SK-N-SH treated with all-trans-retinoic acid at 6 μM for 48 hours (cell line): ENCODE data around the gene A2M.

Experiments
- ATAC-seq: fragments of 200-7000 bp; cut with Tn5 transposase; 3 replicates; pipeline ENCODE4 v1.9.1; 2020; ENCODE audit warnings: mild to moderate bottlenecking, moderate library complexity
- ARNTL ChIP-seq: fragments of 450-650 bp; formaldehyde crosslinking; IDR thresholded peaks from 2 replicates; pipeline ENCODE4 v1.5.0; 2020; ENCODE audit warnings: low read depth, mild to moderate bottlenecking, moderate library complexity, borderline replicate concordance
- BACH2 ChIP-seq: fragments of 250-450 bp; sonication (Bioruptor Pico); IDR thresholded peaks from 2 replicates; pipeline ENCODE4 v1.9.0; 2021; ENCODE audit warnings: mild to moderate bottlenecking, borderline replicate concordance
- CSDC2 ChIP-seq: fragments of 250-450 bp; sonication (Bioruptor Pico); IDR thresholded peaks from 2 replicates; pipeline ENCODE4 v1.5.0; 2020; ENCODE audit warnings: mild to moderate bottlenecking, moderate library complexity
- CSRNP3 ChIP-seq: fragments of 250-450 bp; sonication (Bioruptor Pico); IDR thresholded peaks from 2 replicates; pipeline ENCODE4 v1.5.1; 2021; ENCODE audit warnings: mild to moderate bottlenecking, moderate library complexity
- ESRRG ChIP-seq: fragments of 250-450 bp; sonication (Bioruptor Pico); IDR thresholded peaks from 2 replicates; pipeline ENCODE4 v1.6.1; 2021; ENCODE audit warnings: mild to moderate bottlenecking
- GLIS3 ChIP-seq: fragments of 250-450 bp; sonication (Bioruptor Pico); IDR thresholded peaks from 2 replicates; pipeline ENCODE4 v1.5.0; 2020; ENCODE audit warnings: mild to moderate bottlenecking, moderate library complexity
- ISL1 ChIP-seq: fragments of 250-450 bp; sonication (Bioruptor Pico); IDR thresholded peaks from 2 replicates; pipeline ENCODE4 v2.1.2; 2022; ENCODE audit warnings: mild to moderate bottlenecking, moderate library complexity
- OSR1 ChIP-seq: fragments of 250-450 bp; sonication (Bioruptor Pico); IDR thresholded peaks from 2 replicates; pipeline ENCODE4 v1.8.0; 2022; ENCODE audit warnings: moderate library complexity, mild to moderate bottlenecking, inconsistent platforms
- PPARA ChIP-seq: fragments of 250-450 bp; sonication (Bioruptor Pico); IDR thresholded peaks from 2 replicates; pipeline ENCODE4 v1.5.0; 2020; ENCODE audit warnings: mild to moderate bottlenecking, borderline replicate concordance
- RARB ChIP-seq: fragments of 250-450 bp; sonication (Bioruptor Pico); IDR thresholded peaks from 2 replicates; pipeline ENCODE4 v1.8.0; 2021; ENCODE audit warnings: mild to moderate bottlenecking, moderate library complexity
- SNAI2 ChIP-seq: fragments of 250-450 bp; sonication (Bioruptor Pico); IDR thresholded peaks from 2 replicates; pipeline ENCODE4 v1.5.0; 2020; ENCODE audit warnings: mild to moderate bottlenecking, moderate library complexity
- TCF4 ChIP-seq: fragments of 250-450 bp; sonication (Bioruptor Pico); IDR thresholded peaks from 2 replicates; pipeline ENCODE4 v1.8.0; 2021; ENCODE audit warnings: mild to moderate bottlenecking, moderate library complexity, borderline replicate concordance
- TOX ChIP-seq: fragments of 250-450 bp; sonication (Bioruptor Pico); IDR thresholded peaks from 2 replicates; pipeline ENCODE4 v1.8.0; 2021; ENCODE audit warnings: mild to moderate bottlenecking, moderate library complexity, borderline replicate concordance
- TSHZ2 ChIP-seq: fragments of 250-450 bp; sonication (Bioruptor Pico); IDR thresholded peaks from 2 replicates; pipeline ENCODE4 v1.5.0; 2020; ENCODE audit warnings: mild to moderate bottlenecking, moderate library complexity
- ZC3H10 ChIP-seq: fragments of 250-450 bp; sonication (Bioruptor Pico); IDR thresholded peaks from 2 replicates; pipeline ENCODE4 v1.5.1; 2021; ENCODE audit warnings: mild to moderate bottlenecking, moderate library complexity
- ZFP3 ChIP-seq: fragments of 250-450 bp; sonication (Bioruptor Pico); IDR thresholded peaks from 2 replicates; pipeline ENCODE4 v1.5.0; 2020; ENCODE audit warnings: mild to moderate bottlenecking, moderate library complexity
- ZNF565 ChIP-seq: fragments of 450-650 bp; formaldehyde crosslinking; conservative IDR thresholded peaks from 2 replicates; pipeline ENCODE4 v1.5.0; 2020; ENCODE audit warnings: low read depth, mild to moderate bottlenecking, moderate library complexity
- ZNF70 ChIP-seq: fragments of 450-650 bp; formaldehyde crosslinking; IDR thresholded peaks from 2 replicates; pipeline ENCODE4 v1.5.0; 2020; ENCODE audit warnings: mild to moderate bottlenecking, moderate library complexity
- ZNF8 ChIP-seq: fragments of 450-650 bp; formaldehyde crosslinking; IDR thresholded peaks from 2 replicates; pipeline ENCODE4 v1.5.0; 2020; ENCODE audit warnings: mild to moderate bottlenecking, moderate library complexity
- TF ChIP-seq, protein P1 (sequence below): fragments of 250-450 bp; sonication (Bioruptor Pico); IDR thresholded peaks from 2 replicates; pipeline ENCODE4 v1.8.0; 2020; ENCODE audit warnings: mild to moderate bottlenecking, moderate library complexity, borderline replicate concordance
- TF ChIP-seq, protein P2 (sequence below): fragments of 250-450 bp; sonication (Bioruptor Pico); IDR thresholded peaks from 2 replicates; pipeline ENCODE4 v1.8.0; 2021; ENCODE audit warnings: low read depth, mild to moderate bottlenecking, moderate library complexity, borderline replicate concordance
- TF ChIP-seq, protein P3 (sequence below): fragments of 250-450 bp; sonication (Bioruptor Pico); IDR thresholded peaks from 2 replicates; pipeline ENCODE4 v1.5.1; 2020; ENCODE audit warnings: low read depth, mild to moderate bottlenecking, moderate library complexity

Gene A2M

GRCh38 chr12:9076733-9077132, 39.0 kb downstream of the A2M start:
- no peak for ATAC-seq
- TF ChIP-seq ZC3H10 (CRISPR knock-in tag): no peak
- TF ChIP-seq CSRNP3: no peak
- no peak for TF ChIP-seq ZNF8 (CRISPR knock-in tag)
- TF ChIP-seq ISL1 (CRISPR knock-in tag): no peak
- no peak for TF ChIP-seq TOX (CRISPR knock-in tag)
- TF ChIP-seq ZNF565 (CRISPR knock-in tag): no peak
- no peak for TF ChIP-seq ARNTL
- no peak for TF ChIP-seq RARB
- TF ChIP-seq, protein P1, sequence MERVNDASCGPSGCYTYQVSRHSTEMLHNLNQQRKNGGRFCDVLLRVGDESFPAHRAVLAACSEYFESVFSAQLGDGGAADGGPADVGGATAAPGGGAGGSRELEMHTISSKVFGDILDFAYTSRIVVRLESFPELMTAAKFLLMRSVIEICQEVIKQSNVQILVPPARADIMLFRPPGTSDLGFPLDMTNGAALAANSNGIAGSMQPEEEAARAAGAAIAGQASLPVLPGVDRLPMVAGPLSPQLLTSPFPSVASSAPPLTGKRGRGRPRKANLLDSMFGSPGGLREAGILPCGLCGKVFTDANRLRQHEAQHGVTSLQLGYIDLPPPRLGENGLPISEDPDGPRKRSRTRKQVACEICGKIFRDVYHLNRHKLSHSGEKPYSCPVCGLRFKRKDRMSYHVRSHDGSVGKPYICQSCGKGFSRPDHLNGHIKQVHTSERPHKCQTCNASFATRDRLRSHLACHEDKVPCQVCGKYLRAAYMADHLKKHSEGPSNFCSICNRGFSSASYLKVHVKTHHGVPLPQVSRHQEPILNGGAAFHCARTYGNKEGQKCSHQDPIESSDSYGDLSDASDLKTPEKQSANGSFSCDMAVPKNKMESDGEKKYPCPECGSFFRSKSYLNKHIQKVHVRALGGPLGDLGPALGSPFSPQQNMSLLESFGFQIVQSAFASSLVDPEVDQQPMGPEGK (CRISPR knock-in tag): no peak
- TF ChIP-seq PPARA (CRISPR knock-in tag): no peak
- no peak for TF ChIP-seq BACH2 (CRISPR knock-in tag)
- no peak for TF ChIP-seq CSDC2
- TF ChIP-seq ESRRG (CRISPR knock-in tag): no peak
- TF ChIP-seq, protein P2, sequence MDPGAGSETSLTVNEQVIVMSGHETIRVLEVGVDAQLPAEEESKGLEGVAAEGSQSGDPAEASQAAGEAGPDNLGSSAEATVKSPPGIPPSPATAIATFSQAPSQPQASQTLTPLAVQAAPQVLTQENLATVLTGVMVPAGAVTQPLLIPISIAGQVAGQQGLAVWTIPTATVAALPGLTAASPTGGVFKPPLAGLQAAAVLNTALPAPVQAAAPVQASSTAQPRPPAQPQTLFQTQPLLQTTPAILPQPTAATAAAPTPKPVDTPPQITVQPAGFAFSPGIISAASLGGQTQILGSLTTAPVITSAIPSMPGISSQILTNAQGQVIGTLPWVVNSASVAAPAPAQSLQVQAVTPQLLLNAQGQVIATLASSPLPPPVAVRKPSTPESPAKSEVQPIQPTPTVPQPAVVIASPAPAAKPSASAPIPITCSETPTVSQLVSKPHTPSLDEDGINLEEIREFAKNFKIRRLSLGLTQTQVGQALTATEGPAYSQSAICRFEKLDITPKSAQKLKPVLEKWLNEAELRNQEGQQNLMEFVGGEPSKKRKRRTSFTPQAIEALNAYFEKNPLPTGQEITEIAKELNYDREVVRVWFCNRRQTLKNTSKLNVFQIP (CRISPR knock-in tag): no peak
- no peak for TF ChIP-seq GLIS3 (CRISPR knock-in tag)
- TF ChIP-seq, all 23 proteins: peak for 0

DNA sequence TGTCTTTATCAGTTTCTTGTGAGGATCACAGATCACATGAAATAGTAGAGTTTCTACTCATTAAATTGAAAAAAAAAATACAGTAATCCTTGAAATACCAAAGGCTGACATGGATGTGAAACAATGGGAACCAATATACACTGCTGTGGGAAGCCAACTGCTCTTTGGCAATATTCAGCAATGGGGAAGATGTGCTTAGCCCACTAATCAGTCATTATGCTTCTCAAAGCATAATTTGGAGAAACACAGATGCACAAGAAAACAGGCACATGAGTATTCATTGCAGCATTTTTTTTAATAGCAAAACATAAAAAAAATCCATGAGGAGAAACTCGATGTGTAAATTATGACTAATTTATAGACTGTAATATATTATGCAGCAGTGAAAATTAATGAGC, 40.6 kb downstream of the A2M start:
- no peak for ATAC-seq
- TF ChIP-seq SNAI2 (CRISPR knock-in tag) (no peak), OSR1 (CRISPR knock-in tag) (no peak), ZNF70 (CRISPR knock-in tag) (no peak), TSHZ2 (CRISPR knock-in tag) (no peak), PPARA (CRISPR knock-in tag) (no peak), TCF4 (CRISPR knock-in tag) (no peak), ISL1 (CRISPR knock-in tag) (no peak), RARB (no peak), ZNF565 (CRISPR knock-in tag) (no peak), BACH2 (CRISPR knock-in tag) (no peak)
- TF ChIP-seq, protein P1 (CRISPR knock-in tag): no peak

GRCh38 chr12:9074484-9075137, 41.1 kb downstream of the A2M start:
- no peak for ATAC-seq
- TF ChIP-seq CSDC2 (no peak), SNAI2 (CRISPR knock-in tag) (no peak), ZFP3 (CRISPR knock-in tag) (no peak), CSRNP3 (no peak), ISL1 (CRISPR knock-in tag) (no peak), RARB (no peak), ESRRG (CRISPR knock-in tag) (no peak), BACH2 (CRISPR knock-in tag) (no peak), ZC3H10 (CRISPR knock-in tag) (no peak), ZNF565 (CRISPR knock-in tag) (no peak), TOX (CRISPR knock-in tag) (no peak)
- TF ChIP-seq, protein P3, sequence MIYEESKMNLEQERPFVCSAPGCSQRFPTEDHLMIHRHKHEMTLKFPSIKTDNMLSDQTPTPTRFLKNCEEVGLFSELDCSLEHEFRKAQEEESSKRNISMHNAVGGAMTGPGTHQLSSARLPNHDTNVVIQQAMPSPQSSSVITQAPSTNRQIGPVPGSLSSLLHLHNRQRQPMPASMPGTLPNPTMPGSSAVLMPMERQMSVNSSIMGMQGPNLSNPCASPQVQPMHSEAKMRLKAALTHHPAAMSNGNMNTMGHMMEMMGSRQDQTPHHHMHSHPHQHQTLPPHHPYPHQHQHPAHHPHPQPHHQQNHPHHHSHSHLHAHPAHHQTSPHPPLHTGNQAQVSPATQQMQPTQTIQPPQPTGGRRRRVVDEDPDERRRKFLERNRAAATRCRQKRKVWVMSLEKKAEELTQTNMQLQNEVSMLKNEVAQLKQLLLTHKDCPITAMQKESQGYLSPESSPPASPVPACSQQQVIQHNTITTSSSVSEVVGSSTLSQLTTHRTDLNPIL: no peak
- TF ChIP-seq, protein P2 (CRISPR knock-in tag): no peak
